Fibroblast of lung (primary cell): ENCODE measurements around the gene CNOT3. TPM values are rescaled to one million over a fixed set of nuclear protein-coding genes. Genes with fewer than 3 reads are reported as not detected.

Experiments used
- DNase-seq, 2 donors: peaks; one replicate each; pipeline versions ENCODE4 v3.0.0 to v3.0.0-alpha.2; 2010; ENCODE audit warnings: low read depth in 2 of 2
- H2AFZ ChIP-seq: 2 replicates; pipeline ENCODE4 v1.5.1; 2012; ENCODE audit warnings: low read length, control low read depth, inconsistent platforms
- H3K27ac ChIP-seq: 2 replicates; pipeline ENCODE4 v1.5.1; 2011; ENCODE audit warnings: low read length, control low read depth; ENCODE audit not compliant: insufficient read depth
- H3K27me3 ChIP-seq: 2 replicates; pipeline ENCODE4 v1.5.1; 2011; ENCODE audit warnings: mild to moderate bottlenecking, low read length; ENCODE audit not compliant: control insufficient read depth, insufficient read depth
- H3K36me3 ChIP-seq: 2 replicates; pipeline ENCODE4 v1.5.1; 2011; ENCODE audit warnings: low read length; ENCODE audit not compliant: control insufficient read depth, insufficient read depth
- H3K4me1 ChIP-seq: 2 replicates; pipeline ENCODE4 v1.5.1; 2011; ENCODE audit warnings: low read length; ENCODE audit not compliant: control insufficient read depth, insufficient read depth; ENCODE audit errors: extremely low read depth
- H3K4me2 ChIP-seq: 2 replicates; pipeline ENCODE4 v1.5.1; 2011; ENCODE audit warnings: low read length, control low read depth; ENCODE audit not compliant: insufficient read depth; ENCODE audit errors: extremely low read depth
- H3K4me3 ChIP-seq, 4 experiments: fragments of 200-600 bp in 1 of 4; sonication (generic) in 1 of 4; replicated peaks in 1 of 4; 2 replicates each; pipeline ENCODE4 v1.5.1; 2011 to 2016; ENCODE audit warnings: low read length in 4 of 4, low read depth in 3 of 4, mild to moderate bottlenecking in 3 of 4, control low read depth in 2 of 4, inconsistent platforms in 1 of 4, mixed read lengths in 1 of 4; ENCODE audit not compliant: insufficient read depth in 1 of 4; ENCODE audit errors: control extremely low read depth in 1 of 4
- H3K79me2 ChIP-seq: 2 replicates; pipeline ENCODE4 v1.5.1; 2012; ENCODE audit warnings: mild to moderate bottlenecking, low read length, inconsistent platforms; ENCODE audit not compliant: control insufficient read depth, insufficient read depth
- H3K9ac ChIP-seq: 2 replicates; pipeline ENCODE4 v1.5.1; 2011; ENCODE audit warnings: mild to moderate bottlenecking, low read length, control low read depth; ENCODE audit not compliant: insufficient read depth
- H3K9me3 ChIP-seq: 2 replicates; pipeline ENCODE4 v1.5.1; 2012; ENCODE audit warnings: low read depth, low read length; ENCODE audit not compliant: control insufficient read depth, insufficient read depth
- H4K20me1 ChIP-seq: 2 replicates; pipeline ENCODE4 v1.5.1; 2011; ENCODE audit warnings: low read length; ENCODE audit not compliant: control insufficient read depth, insufficient read depth; ENCODE audit errors: extremely low read depth
- CTCF ChIP-seq, 2 donors: IDR thresholded peaks in 1 of 2; conservative IDR thresholded peaks in 1 of 2; 1 replicate in 1 of 2; 2 replicates in 1 of 2; pipeline ENCODE4 v1.5.1; 2011 to 2012; ENCODE audit warnings: low read length in 2 of 2, control low read depth in 1 of 2, inconsistent platforms in 1 of 2, low read depth in 1 of 2, mild to moderate bottlenecking in 1 of 2
- EZH2 ChIP-seq: IDR thresholded peaks from 2 replicates; pipeline ENCODE4 v1.5.1; 2012; ENCODE audit warnings: low read length, control low read depth, mild to moderate bottlenecking; ENCODE audit errors: missing control alignments
- polyA plus RNA-seq, 2 donors: library from polyadenylated mRNA; depleted of rRNA in 1 of 2; stranded (reverse) in 1 of 2; unstranded in 1 of 2; fragments of >200 nt; gene quantifications; 2 replicates each; pipeline ENCODE4 v1.2.1, GENCODE V29; 2011 to 2012; ENCODE audit warnings: missing spikeins in 1 of 2
- total RNA-seq: library from RNA; depleted of rRNA; stranded (reverse); fragments of >200 nt; gene quantifications from 2 replicates; pipeline ENCODE4 v1.2.1, GENCODE V29; 2014

The CNOT3 gene
- total and polyA plus RNA-seq, 2 donors (not counting 1 experiment from before 2014, with no cell fraction given) = 10.4 to 10.7 TPM

GRCh38 chr19:54159352-54160181 is 22.0 kb downstream of the CNOT3 start, which contains the start of gene LENG1:
TSS of gene LENG1 (minus strand) at chr19:54159721. CDS start at chr19:54159695, 26 bp downstream.
- no peaks in the 10 kb centered on the region for H3K27me3 ChIP-seq
- H3K79me2 ChIP-seq = peaks cover 8% of the 10 kb centered on the region
- peak; percentile 26 to 44 for TF ChIP-seq CTCF (conservative IDR thresholded peaks at IDR 0.05 in 1 of 2, IDR thresholded peaks at IDR 0.05 in 1 of 2; ENCODE audit: low read depth in 1 of 2, low read length in 2 of 2)
- TF ChIP-seq EZH2 = no peak
- peak within 1 kb of the TSS; percentile 98 for H3K27ac ChIP-seq
- peak within 1 kb of the TSS; percentile 99 for H3K9ac ChIP-seq
- H2AFZ ChIP-seq = peak within 1 kb of the TSS; percentile 92
- peak; percentile 100 for DNase-seq
- no peaks in the 10 kb centered on the region for H4K20me1 ChIP-seq
- H3K4me1 ChIP-seq = peaks cover 15% of the 10 kb centered on the region
- no peaks in the 10 kb centered on the region for H3K9me3 ChIP-seq
- H3K4me2 ChIP-seq = peak within 1 kb of the TSS; percentile 97
- peaks cover 16% of the 10 kb centered on the region for H3K36me3 ChIP-seq
- H3K4me3 ChIP-seq = peak within 1 kb of the TSS; percentile 72 to 98 (median 93)

DNA sequence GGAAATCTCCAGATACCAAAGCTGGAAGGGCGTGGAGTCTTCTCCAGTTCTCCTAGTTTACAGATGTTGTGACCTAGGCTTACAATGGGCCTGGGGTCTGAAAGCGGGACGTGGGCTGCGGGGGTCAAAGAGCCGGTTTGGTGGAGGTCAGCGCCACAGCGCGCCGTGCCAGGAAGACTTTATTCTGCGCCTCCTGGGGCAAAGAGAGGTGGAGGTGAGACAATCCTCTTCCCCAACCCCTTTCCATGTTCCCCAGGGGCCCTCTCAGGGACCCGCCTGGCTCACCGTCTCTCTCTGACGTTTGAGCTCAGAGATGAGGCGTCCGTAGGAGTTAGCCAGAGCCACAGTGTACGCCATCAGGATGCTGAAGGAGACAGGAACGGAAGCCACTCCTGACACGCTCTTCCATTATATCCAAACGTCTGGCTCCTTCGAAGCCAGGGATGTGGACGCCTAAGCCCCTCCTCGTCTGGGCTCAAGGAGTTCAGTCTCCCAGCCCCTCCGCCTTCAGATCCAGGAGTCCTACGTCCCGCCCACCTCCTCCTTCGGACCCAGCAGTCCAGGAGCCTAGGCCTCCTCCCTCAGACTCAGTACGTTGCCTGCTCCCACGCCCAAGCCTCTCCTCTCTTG is 22.7 kb downstream of the CNOT3 start:
- TF ChIP-seq EZH2 (no peak), CTCF (conservative IDR thresholded peaks at IDR 0.05 in 1 of 2, IDR thresholded peaks at IDR 0.05 in 1 of 2; ENCODE audit: low read depth in 1 of 2, low read length in 2 of 2) (no peak)
- peak overlapping the region; percentile 97 for H3K4me2 ChIP-seq
- peak in 1 of 2 donors; percentile 45 for DNase-seq

GRCh38 chr19:54160854-54161253 is 23.3 kb downstream of the CNOT3 start:
- Histone ChIP-seq H3K27ac (peak overlapping the region; percentile 91), H3K4me3 (peak overlapping the region; percentile 57 to 77 (median 66)), H3K9me3 (no peaks in the 10 kb centered on the region), H3K79me2 (peaks cover 8% of the 10 kb centered on the region), H3K4me1 (peaks cover 13% of the 10 kb centered on the region), H2AFZ (no peak overlapping the region), H4K20me1 (no peaks in the 10 kb centered on the region), H3K4me2 (peak overlapping the region; percentile 97), H3K9ac (peak overlapping the region; percentile 62), H3K27me3 (no peaks in the 10 kb centered on the region), H3K36me3 (peaks cover 8% of the 10 kb centered on the region)
- TF ChIP-seq CTCF (conservative IDR thresholded peaks at IDR 0.05 in 1 of 2, IDR thresholded peaks at IDR 0.05 in 1 of 2; ENCODE audit: low read depth in 1 of 2, low read length in 2 of 2) (no peak), EZH2 (no peak)
- DNase-seq = no peak

More for the DNA sequence above, 22.7 kb downstream of the CNOT3 start:
- Histone ChIP-seq H3K36me3 (peaks cover 10% of the 10 kb centered on the region), H4K20me1 (no peaks in the 10 kb centered on the region), H3K4me1 (peaks cover 13% of the 10 kb centered on the region), H3K9ac (peak overlapping the region; percentile 62), H3K9me3 (no peaks in the 10 kb centered on the region), H3K4me3 (peak overlapping the region; percentile 57 to 77 (median 66)), H3K27ac (peak overlapping the region; percentile 91), H3K27me3 (no peaks in the 10 kb centered on the region), H3K79me2 (peaks cover 8% of the 10 kb centered on the region), H2AFZ (peak overlapping the region; percentile 73)
